Sciatic nerve (tissue), 2 donors: ENCODE measurements around the gene ANKS3. TPM values are rescaled to one million over a fixed set of nuclear protein-coding genes. Genes with fewer than 3 reads are reported as not detected.

Experiments used
- ATAC-seq: fragments of 200-7000 bp; cut with Tn5 transposase; one replicate; pipeline ENCODE4 v1.9.1; 2020; ENCODE audit warnings: mild to moderate bottlenecking, moderate library complexity
- DNase-seq: peaks from one replicate; pipeline ENCODE4 v3.0.0-alpha.2; 2020; ENCODE audit warnings: low spot score
- intact Hi-C: fragments of 100-400 bp; cut with DNase I; formaldehyde crosslinking; loops from one replicate; pipeline ENCODE4 v1.14.2; 2022
- total RNA-seq: library from RNA; stranded (reverse); fragmentation: NEBNext Ultra II Directional; extraction: Animal tissue kit (Norgen Biotek cat#: 25700); gene quantifications from one replicate; pipeline ENCODE4 v1.2.1, GENCODE V29; 2021
- donor health status: DM: no; HTN: no; CAD: no.
- donor health status: DM: no; HTN: no; CAD: no.

ANKS3 gene
- total RNA-seq, 1 donor from 2014 or later, result 34.4 TPM

GRCh38 chr16:4700997-4701743 lies 32.9 kb downstream of the ANKS3 start:
- intact Hi-C loops, result no loop called here
- no peak for ATAC-seq
- DNase-seq, result no peak

- intact Hi-C loops, result no loop called here
- DNase-seq (no peak), ATAC-seq (no peak)
These were observed 33.6 kb downstream of the ANKS3 start for GRCh38 chr16:4700380-4700996.

GRCh38 chr16:4699046-4699556 lies 35.0 kb downstream of the ANKS3 start:
- DNase-seq (no peak), ATAC-seq (no peak)
- intact Hi-C loops, result loop anchor here (10.0 kb wide), 1 partner anchor 256 kb away; the partner anchor contains the start of gene SEC14L5

GRCh38 chr16:4698321-4699045 lies 35.6 kb downstream of the ANKS3 start:
- DNase-seq, result no peak
- no peak for ATAC-seq
- intact Hi-C loops, result loop anchor here (10.0 kb wide), 1 partner anchor 256 kb away; the partner anchor contains the start of gene SEC14L5

GRCh38 chr16:4697848-4698291 lies 36.2 kb downstream of the ANKS3 start:
- DNase-seq, result no peak
- no peak for ATAC-seq

GRCh38 chr16:4696905-4697847 lies 36.9 kb downstream of the ANKS3 start:
- ATAC-seq (no peak), DNase-seq (no peak)

More at GRCh38 chr16:4697848-4698291, 36.2 kb downstream of the ANKS3 start:
- intact Hi-C loops, result loop anchor here (10.0 kb wide), 1 partner anchor 257 kb away; the partner anchor contains the start of gene SEC14L5

GRCh38 chr16:4696172-4696904 lies 37.7 kb downstream of the ANKS3 start:
- DNase-seq (no peak), ATAC-seq (peak; percentile 69)
- intact Hi-C loops, result loop anchor here (10.0 kb wide), 1 partner anchor 258 kb away; the partner anchor contains the start of gene SEC14L5

More at GRCh38 chr16:4696905-4697847, 36.9 kb downstream of the ANKS3 start:
- intact Hi-C loops, result loop anchor here (10.0 kb wide), 1 partner anchor 258 kb away; the partner anchor contains the start of gene SEC14L5

GRCh38 chr16:4695473-4696171 lies 38.4 kb downstream of the ANKS3 start:
- DNase-seq, result no peak

GRCh38 chr16:4694642-4695451 lies 39.2 kb downstream of the ANKS3 start:
- no peak for ATAC-seq
- intact Hi-C loops, result loop anchor here (10.0 kb wide), 1 partner anchor 260 kb away; the partner anchor contains the start of gene SEC14L5
- DNase-seq, result no peak

More at GRCh38 chr16:4695473-4696171, 38.4 kb downstream of the ANKS3 start:
- intact Hi-C loops, result loop anchor here (10.0 kb wide), 1 partner anchor 259 kb away; the partner anchor contains the start of gene SEC14L5
- no peak for ATAC-seq

GRCh38 chr16:4693956-4694641 lies 40.0 kb downstream of the ANKS3 start:
- DNase-seq (no peak), ATAC-seq (no peak)
- intact Hi-C loops, result loop anchor here (10.0 kb wide), 1 partner anchor 261 kb away; the partner anchor contains the start of gene SEC14L5

- DNase-seq, result peak; percentile 97
- intact Hi-C loops, result loop anchor here (10.0 kb wide), 1 partner anchor 261 kb away; the partner anchor contains the start of gene SEC14L5
- ATAC-seq, result peak; percentile 89
These were observed 40.6 kb downstream of the ANKS3 start, which contains the start of gene NUDT16L1 for GRCh38 chr16:4693296-4693955. Gene NUDT16L1 (plus strand): TSS chr16:4693562. CDS start chr16:4693727, 165 bp downstream.

- DNase-seq (no peak), ATAC-seq (peak; percentile 7)
- intact Hi-C loops, result loop anchor here (10.0 kb wide), 1 partner anchor 262 kb away; the partner anchor contains the start of gene SEC14L5
These were observed 41.4 kb downstream of the ANKS3 start for GRCh38 chr16:4692460-4693295.

- no peak for DNase-seq
- ATAC-seq, result no peak
- intact Hi-C loops, result loop anchor here (10.0 kb wide), 1 partner anchor 263 kb away; the partner anchor contains the start of gene SEC14L5
These were observed 42.2 kb downstream of the ANKS3 start for GRCh38 chr16:4691666-4692412.
